CD4-positive, alpha-beta T cell (primary cell): ENCODE data around the gene DHFR. TPM values are rescaled to one million over a fixed set of nuclear protein-coding genes. Genes with fewer than 3 reads are reported as not detected.

Experiments used
- ATAC-seq: fragments of 200-7000 bp; cut with Tn5 transposase; one replicate; pipeline ENCODE4 v1.10.0; 2022; ENCODE audit warnings: mild to moderate bottlenecking; ENCODE audit not compliant: poor library complexity
- CTCF ChIA-PET: fragments of 350-600 bp; sonication (Branson Sonifier 250); formaldehyde crosslinking; loops from one replicate; lab custom pipeline; 2021; ENCODE audit warnings: antibody characterized with exemption, inconsistent platforms; lab: Charles Lee
- POLR2A ChIA-PET: fragments of 350-600 bp; sonication (Branson Sonifier 250); formaldehyde crosslinking; loops from one replicate; lab custom pipeline; 2021; ENCODE audit warnings: antibody characterized with exemption, inconsistent platforms; lab: Charles Lee
- DNase-seq, 14 experiments: peaks; one replicate each; pipeline ENCODE4 v3.0.0-alpha.2; 2013 to 2020; ENCODE audit warnings: mixed read lengths in 2 of 14
- H3K27ac ChIP-seq, 2 donors: one replicate each; pipeline versions ENCODE4 v1.5.1 to v1.7.0; 2013; ENCODE audit warnings: low read length in 2 of 2, low read depth in 1 of 2, mild to moderate bottlenecking in 1 of 2
- H3K27me3 ChIP-seq, 2 experiments: 1 replicate in 1 of 2; 2 replicates in 1 of 2; pipeline versions ENCODE4 v1.6.1 to v1.7.0; 2013; ENCODE audit warnings: low read length in 2 of 2, control low read depth in 1 of 2, mild to moderate bottlenecking in 1 of 2, moderate library complexity in 1 of 2; ENCODE audit not compliant: insufficient read depth in 2 of 2, control insufficient read depth in 1 of 2
- H3K36me3 ChIP-seq: one replicate; pipeline ENCODE4 v1.6.1; 2013; ENCODE audit warnings: low read length, control low read depth; ENCODE audit not compliant: insufficient read depth
- H3K4me1 ChIP-seq: one replicate; pipeline ENCODE4 v1.6.1; 2013; ENCODE audit warnings: low read length, control low read depth; ENCODE audit not compliant: insufficient read depth
- H3K4me3 ChIP-seq: one replicate; pipeline ENCODE4 v1.5.1; 2013; ENCODE audit warnings: mild to moderate bottlenecking, low read length, moderate library complexity
- H3K9me3 ChIP-seq, 2 experiments: 1 replicate in 1 of 2; 2 replicates in 1 of 2; pipeline versions ENCODE4 v1.6.1 to v1.7.0; 2013; ENCODE audit warnings: low read length in 2 of 2, mild to moderate bottlenecking in 2 of 2, control low read depth in 1 of 2, moderate library complexity in 1 of 2; ENCODE audit not compliant: control insufficient read depth in 1 of 2, insufficient read depth in 1 of 2
- H3K27ac Mint-ChIP-seq: one replicate; pipeline ENCODE4 v1.8.0; 2020; ENCODE audit warnings: mixed read lengths
- H3K27me3 Mint-ChIP-seq: one replicate; pipeline ENCODE4 v1.8.0; 2021; ENCODE audit warnings: mixed read lengths
- H3K36me3 Mint-ChIP-seq: one replicate; pipeline ENCODE4 v1.8.0; 2021; ENCODE audit warnings: low read depth, mixed read lengths
- H3K4me1 Mint-ChIP-seq: one replicate; pipeline ENCODE4 v1.8.0; 2021; ENCODE audit warnings: low read depth, mixed read lengths
- H3K4me3 Mint-ChIP-seq: one replicate; pipeline ENCODE4 v1.8.0; 2020; ENCODE audit warnings: mild to moderate bottlenecking, mixed read lengths
- H3K9me3 Mint-ChIP-seq: one replicate; pipeline ENCODE4 v1.8.0; 2020; ENCODE audit warnings: mixed read lengths
- CTCF ChIP-seq: fragments of 200-600 bp; IDR thresholded peaks from one replicate; pipeline ENCODE4 v1.8.0; 2022; ENCODE audit warnings: antibody characterized with exemption, mild to moderate bottlenecking
- intact Hi-C, 2 experiments: fragments of 100-400 bp; cut with DNase I in 1 of 2; cut with micrococcal nuclease in 1 of 2; formaldehyde crosslinking; loops; one replicate each; pipeline versions ENCODE4 v1.15.1 to v1.9.0; 2023 to 2025; cut with DNase I, micrococcal nuclease
- total RNA-seq, 174 experiments: library from RNA in 2 of 174; stranded (reverse) in 2 of 174; gene quantifications; one replicate each; pipeline ENCODE4 v1.2.3 and lab custom pipeline; 2021 to 2026

The DHFR gene
- total RNA-seq, 2 experiments from 2014 or later = 3.6 to 4.0 TPM

- CTCF ChIA-PET = no interaction called here
Observed at GRCh38 chr5:80644900-80645299, 9.9 kb downstream of the DHFR start.

GRCh38 chr5:80641353-80641752, 13.4 kb downstream of the DHFR start:
- H3K36me3 ChIP-seq = peaks cover 50% of the 10 kb centered on the region
- ATAC-seq = no peak
- Mint-ChIP-seq H3K36me3 (peaks cover 86% of the 10 kb centered on the region), H3K27me3 (no peaks in the 10 kb centered on the region), H3K27ac (no peak overlapping the region), H3K4me3 (no peak overlapping the region), H3K9me3 (no peaks in the 10 kb centered on the region), H3K4me1 (no peaks in the 10 kb centered on the region)
- H3K4me3 ChIP-seq = no peak overlapping the region
- no peaks in the 10 kb centered on the region for H3K9me3 ChIP-seq
- no peaks in the 10 kb centered on the region for H3K27me3 ChIP-seq
- no peak for TF ChIP-seq CTCF
- no peaks in the 10 kb centered on the region for H3K4me1 ChIP-seq
- H3K27ac ChIP-seq = no peak overlapping the region
- no peak for DNase-seq
- ChIA-PET POLR2A (interaction anchor here (1.2 kb wide), 1 partner anchor 14 kb away, joined by 5 read pairs; the partner anchor contains the start of genes DHFR and MSH3), CTCF (no interaction called here)
- intact Hi-C loops = no loop called here

More at GRCh38 chr5:80644900-80645299, 9.9 kb downstream of the DHFR start:
- H3K27ac ChIP-seq = no peak overlapping the region
- Mint-ChIP-seq H3K36me3 (peaks cover 81% of the 10 kb centered on the region), H3K27me3 (no peaks in the 10 kb centered on the region), H3K9me3 (no peaks in the 10 kb centered on the region), H3K27ac (no peak overlapping the region), H3K4me3 (no peak overlapping the region), H3K4me1 (no peaks in the 10 kb centered on the region)
- intact Hi-C loops = no loop called here
- no peaks in the 10 kb centered on the region for H3K9me3 ChIP-seq
- H3K4me3 ChIP-seq = no peak overlapping the region
- ATAC-seq = no peak
- no peaks in the 10 kb centered on the region for H3K27me3 ChIP-seq
- peaks cover 35% of the 10 kb centered on the region for H3K36me3 ChIP-seq
- POLR2A ChIA-PET = no interaction called here
- no peak for TF ChIP-seq CTCF
- no peak for DNase-seq
- H3K4me1 ChIP-seq = no peaks in the 10 kb centered on the region

- Histone ChIP-seq H3K27me3 (no peaks in the 10 kb centered on the region), H3K4me3 (no peak overlapping the region), H3K27ac (no peak overlapping the region), H3K4me1 (no peaks in the 10 kb centered on the region), H3K9me3 (no peaks in the 10 kb centered on the region), H3K36me3 (peaks cover 30% of the 10 kb centered on the region)
- no peaks in the 10 kb centered on the region for H3K4me1 Mint-ChIP-seq
- POLR2A ChIA-PET = no interaction called here
- peaks cover 70% of the 10 kb centered on the region for H3K36me3 Mint-ChIP-seq
- ATAC-seq (no peak), DNase-seq (no peak)
- TF ChIP-seq CTCF = no peak
- CTCF ChIA-PET = no interaction called here
- no peaks in the 10 kb centered on the region for H3K9me3 Mint-ChIP-seq
- H3K27me3 Mint-ChIP-seq = no peaks in the 10 kb centered on the region
- intact Hi-C loops = no loop called here
- H3K27ac Mint-ChIP-seq = no peak overlapping the region
- no peak overlapping the region for H3K4me3 Mint-ChIP-seq
Observed at GRCh38 chr5:80634193-80634592, 20.6 kb downstream of the DHFR start.
